Ascending aorta (tissue), 2 donors: ENCODE measurements around the gene ZBTB20. TPM values are rescaled to one million over a fixed set of nuclear protein-coding genes. Genes with fewer than 3 reads are reported as not detected.

Experiments
- DNase-seq, 2 donors: peaks; one replicate each; pipeline ENCODE4 v3.0.0-alpha.2; 2019; ENCODE audit warnings: low spot score in 2 of 2
- H3K27ac ChIP-seq, 2 donors: fragments of 200-600 bp; sonication (generic); one replicate each; pipeline ENCODE4 v1.5.1; 2016 to 2017; ENCODE audit warnings: mild to moderate bottlenecking in 1 of 2
- H3K27me3 ChIP-seq: fragments of 200-600 bp; sonication (generic); one replicate; pipeline ENCODE4 v1.5.1; 2017
- H3K36me3 ChIP-seq, 2 donors: fragments of 200-600 bp; sonication (generic); one replicate each; pipeline ENCODE4 v1.5.1; 2016
- H3K4me1 ChIP-seq, 2 donors: fragments of 200-600 bp; sonication (generic); one replicate each; pipeline ENCODE4 v1.5.1; 2016 to 2017; ENCODE audit warnings: mild to moderate bottlenecking in 1 of 2
- H3K4me3 ChIP-seq, 2 donors: fragments of 200-600 bp; sonication (generic); one replicate each; pipeline ENCODE4 v1.5.1; 2016 to 2017; ENCODE audit warnings: mild to moderate bottlenecking in 1 of 2
- H3K9me3 ChIP-seq, 2 donors: fragments of 200-600 bp; sonication (generic); one replicate each; pipeline ENCODE4 v1.5.1; 2016
- CTCF ChIP-seq, 3 experiments: fragments of 200-600 bp in 2 of 3; fragments of 450-650 bp in 1 of 3; sonication (generic) in 2 of 3; IDR thresholded peaks; one replicate each; pipeline ENCODE4 v1.5.1; 2016 to 2019; ENCODE audit warnings: antibody characterized with exemption in 3 of 3, mild to moderate bottlenecking in 1 of 3, moderate library complexity in 1 of 3
- intact Hi-C: fragments of 100-400 bp; cut with DNase I; formaldehyde crosslinking; loops from one replicate; pipeline ENCODE4 v1.15.1; 2023
- total RNA-seq: library from RNA; depleted of rRNA; stranded (reverse); fragments of >200 nt; gene quantifications from one replicate; pipeline ENCODE4 v1.1.0, GENCODE V29; 2016

Gene ZBTB20
- total RNA-seq, 1 donor from 2014 or later = 60.3 TPM

- no peak for TF ChIP-seq CTCF (IDR thresholded peaks at IDR 0.05)
- intact Hi-C loops = no loop called here
- no peaks in the 10 kb centered on the region for H3K27me3 ChIP-seq
- no peak overlapping the region for H3K4me3 ChIP-seq
- DNase-seq = no peak
- no peaks in the 10 kb centered on the region for H3K36me3 ChIP-seq
- peaks cover 3 to 16% of the 10 kb centered on the region in 2 donors for H3K4me1 ChIP-seq
- no peak overlapping the region for H3K27ac ChIP-seq
- H3K9me3 ChIP-seq = no peaks in the 10 kb centered on the region
Observed at GRCh38 chr3:114509756-114510155, 637.3 kb downstream of the ZBTB20 start.

- Histone ChIP-seq H3K4me1 (peaks cover 3 to 16% of the 10 kb centered on the region in 2 donors), H3K27me3 (no peaks in the 10 kb centered on the region), H3K9me3 (no peaks in the 10 kb centered on the region), H3K4me3 (no peak overlapping the region), H3K36me3 (no peaks in the 10 kb centered on the region), H3K27ac (no peak overlapping the region)
- no peak for DNase-seq
- intact Hi-C loops = no loop called here
- no peak for TF ChIP-seq CTCF (IDR thresholded peaks at IDR 0.05)
Observed at GRCh38 chr3:114508976-114509375, 638.1 kb downstream of the ZBTB20 start.

- Histone ChIP-seq H3K4me1 (peaks cover 3 to 16% of the 10 kb centered on the region in 2 donors), H3K27ac (no peak overlapping the region), H3K9me3 (no peaks in the 10 kb centered on the region), H3K36me3 (no peaks in the 10 kb centered on the region), H3K4me3 (no peak overlapping the region), H3K27me3 (no peaks in the 10 kb centered on the region)
- intact Hi-C loops = no loop called here
- TF ChIP-seq CTCF (IDR thresholded peaks at IDR 0.05) = no peak
- no peak for DNase-seq
Observed at GRCh38 chr3:114508208-114508607, 638.9 kb downstream of the ZBTB20 start.

GRCh38 chr3:114506591-114507300, 640.3 kb downstream of the ZBTB20 start:
- H3K36me3 ChIP-seq = no peaks in the 10 kb centered on the region
- no peak for DNase-seq
- no peak for TF ChIP-seq CTCF (IDR thresholded peaks at IDR 0.05)
- no peak overlapping the region for H3K4me3 ChIP-seq
- H3K4me1 ChIP-seq = peaks cover 3 to 16% of the 10 kb centered on the region in 2 donors
- no peaks in the 10 kb centered on the region for H3K27me3 ChIP-seq
- H3K9me3 ChIP-seq = no peaks in the 10 kb centered on the region
- H3K27ac ChIP-seq = peak overlapping the region in 1 of 2 donors; percentile 46
- intact Hi-C loops = no loop called here

- intact Hi-C loops = no loop called here
- H3K4me3 ChIP-seq = no peak overlapping the region
Observed at GRCh38 chr3:114504941-114505628, 642.0 kb downstream of the ZBTB20 start.

More at GRCh38 chr3:114504941-114505628, 642.0 kb downstream of the ZBTB20 start:
- Histone ChIP-seq H3K9me3 (no peaks in the 10 kb centered on the region), H3K36me3 (no peaks in the 10 kb centered on the region), H3K27me3 (no peaks in the 10 kb centered on the region), H3K4me1 (peaks cover 3 to 16% of the 10 kb centered on the region in 2 donors), H3K27ac (no peak overlapping the region)
- DNase-seq = no peak
- no peak for TF ChIP-seq CTCF (IDR thresholded peaks at IDR 0.05)
